RWPE2 (cell line): ENCODE data around the gene ITSN2.
A peak's percentile ranks its signal among the peaks of the same experiment; 100 is the strongest.

Experiments
- ATAC-seq: fragments of 200-7000 bp; cut with Tn5 transposase; 3 replicates; pipeline ENCODE4 v1.9.1; 2021; ENCODE audit warnings: low read depth
- DNase-seq: peaks from one replicate; pipeline ENCODE4 v3.0.0-alpha.2; 2020; ENCODE audit warnings: low spot score
- H3K27ac ChIP-seq: fragments of 450-650 bp; 2 replicates; pipeline ENCODE4 v1.5.1; 2017; ENCODE audit warnings: mild to moderate bottlenecking; ENCODE audit not compliant: poor library complexity, severe bottlenecking
- H3K27me3 ChIP-seq: fragments of 250-450 bp; sonication (Bioruptor Pico); 2 replicates; pipeline ENCODE4 v1.5.1; 2021; ENCODE audit warnings: mild to moderate bottlenecking, moderate library complexity; ENCODE audit not compliant: insufficient read depth, poor library complexity, severe bottlenecking
- H3K36me3 ChIP-seq: fragments of 250-450 bp; sonication (Bioruptor Pico); 2 replicates; pipeline ENCODE4 v1.5.1; 2020; ENCODE audit warnings: low read depth, mild to moderate bottlenecking, moderate library complexity
- H3K4me1 ChIP-seq: fragments of 250-450 bp; sonication (Bioruptor Pico); 2 replicates; pipeline ENCODE4 v1.5.1; 2021; ENCODE audit warnings: mild to moderate bottlenecking, moderate library complexity; ENCODE audit not compliant: insufficient read depth, poor library complexity, severe bottlenecking
- H3K4me3 ChIP-seq: fragments of 250-450 bp; sonication (Bioruptor Pico); 2 replicates; pipeline ENCODE4 v1.5.1; 2021; ENCODE audit warnings: mild to moderate bottlenecking, moderate library complexity; ENCODE audit not compliant: severe bottlenecking
- H3K9me3 ChIP-seq: fragments of 250-450 bp; sonication (Bioruptor Pico); 2 replicates; pipeline ENCODE4 v1.5.1; 2021; ENCODE audit warnings: mild to moderate bottlenecking, moderate library complexity; ENCODE audit not compliant: severe bottlenecking
- TF ChIP-seq, protein P1 (sequence below): fragments of 450-650 bp; IDR thresholded peaks from one replicate; pipeline ENCODE4 v1.5.1; 2017; ENCODE audit warnings: mild to moderate bottlenecking, moderate library complexity; ENCODE audit not compliant: poor library complexity, severe bottlenecking

The ITSN2 gene

GRCh38 chr2:24351981-24352380 lies 8.4 kb downstream of the ITSN2 start:
- ATAC-seq (no peak), DNase-seq (no peak)
- H3K4me3 ChIP-seq: no peak overlapping the region
- no peaks in the 10 kb centered on the region for H3K27me3 ChIP-seq
- no peaks in the 10 kb centered on the region for H3K36me3 ChIP-seq
- H3K27ac ChIP-seq: no peak overlapping the region
- TF ChIP-seq, protein P1, sequence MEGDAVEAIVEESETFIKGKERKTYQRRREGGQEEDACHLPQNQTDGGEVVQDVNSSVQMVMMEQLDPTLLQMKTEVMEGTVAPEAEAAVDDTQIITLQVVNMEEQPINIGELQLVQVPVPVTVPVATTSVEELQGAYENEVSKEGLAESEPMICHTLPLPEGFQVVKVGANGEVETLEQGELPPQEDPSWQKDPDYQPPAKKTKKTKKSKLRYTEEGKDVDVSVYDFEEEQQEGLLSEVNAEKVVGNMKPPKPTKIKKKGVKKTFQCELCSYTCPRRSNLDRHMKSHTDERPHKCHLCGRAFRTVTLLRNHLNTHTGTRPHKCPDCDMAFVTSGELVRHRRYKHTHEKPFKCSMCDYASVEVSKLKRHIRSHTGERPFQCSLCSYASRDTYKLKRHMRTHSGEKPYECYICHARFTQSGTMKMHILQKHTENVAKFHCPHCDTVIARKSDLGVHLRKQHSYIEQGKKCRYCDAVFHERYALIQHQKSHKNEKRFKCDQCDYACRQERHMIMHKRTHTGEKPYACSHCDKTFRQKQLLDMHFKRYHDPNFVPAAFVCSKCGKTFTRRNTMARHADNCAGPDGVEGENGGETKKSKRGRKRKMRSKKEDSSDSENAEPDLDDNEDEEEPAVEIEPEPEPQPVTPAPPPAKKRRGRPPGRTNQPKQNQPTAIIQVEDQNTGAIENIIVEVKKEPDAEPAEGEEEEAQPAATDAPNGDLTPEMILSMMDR: peak; percentile 14
- no peaks in the 10 kb centered on the region for H3K9me3 ChIP-seq
- peaks cover 8% of the 10 kb centered on the region for H3K4me1 ChIP-seq

DNA sequence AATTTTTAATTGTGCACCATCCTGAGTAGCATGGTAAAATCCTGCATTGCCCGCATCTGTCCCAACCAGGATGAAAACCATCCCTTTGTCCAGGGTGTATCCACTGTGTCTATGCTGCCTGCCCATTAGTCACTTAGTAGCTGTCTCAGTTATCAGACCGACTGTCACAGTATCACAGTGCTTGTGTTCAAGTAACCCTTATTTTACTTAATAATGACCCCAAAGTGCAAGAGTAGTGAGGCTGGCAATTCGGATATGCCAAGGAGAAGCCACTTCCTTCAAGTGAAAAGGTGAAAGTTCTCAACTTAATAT lies 8.8 kb downstream of the ITSN2 start:
- Histone ChIP-seq H3K27me3 (no peaks in the 10 kb centered on the region), H3K4me3 (no peak overlapping the region), H3K9me3 (no peaks in the 10 kb centered on the region), H3K27ac (no peak overlapping the region), H3K36me3 (no peaks in the 10 kb centered on the region), H3K4me1 (peaks cover 8% of the 10 kb centered on the region)
- DNase-seq (no peak), ATAC-seq (no peak; the same call in 2 of the 3 replicates)
- TF ChIP-seq, protein P1: no peak

GRCh38 chr2:24350826-24351626 lies 9.3 kb downstream of the ITSN2 start:
- H3K4me1 ChIP-seq: peaks cover 8% of the 10 kb centered on the region
- no peaks in the 10 kb centered on the region for H3K9me3 ChIP-seq
- no peak overlapping the region for H3K4me3 ChIP-seq
- DNase-seq (no peak), ATAC-seq (no peak)
- no peaks in the 10 kb centered on the region for H3K36me3 ChIP-seq
- TF ChIP-seq, protein P1: no peak
- H3K27ac ChIP-seq: no peak overlapping the region
- no peaks in the 10 kb centered on the region for H3K27me3 ChIP-seq

DNA sequence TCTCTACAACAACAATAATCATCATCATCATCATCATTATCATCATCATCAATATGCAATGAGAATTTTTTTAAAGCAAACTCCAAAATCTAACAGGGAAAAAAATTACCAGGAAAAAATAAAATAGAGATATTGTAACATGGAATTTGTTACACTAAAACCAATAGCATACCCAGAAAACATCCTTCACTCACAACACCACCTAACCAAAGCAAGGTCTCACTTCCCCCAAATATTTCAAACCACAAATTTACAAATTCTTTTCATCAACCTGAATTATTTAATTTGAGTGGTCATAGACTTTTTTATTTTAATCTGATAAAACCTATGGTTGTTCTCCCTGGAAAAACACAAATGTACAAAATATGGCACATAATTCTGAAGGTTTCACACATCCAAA lies 11.2 kb downstream of the ITSN2 start:
- no peak overlapping the region for H3K4me3 ChIP-seq
- no peak overlapping the region for H3K27ac ChIP-seq
- H3K27me3 ChIP-seq: no peaks in the 10 kb centered on the region
- H3K36me3 ChIP-seq: 0 out of 2 replicates have a peak, but pooled peaks cover 3% of the 10 kb centered on the region
- ATAC-seq: no peak
- no peaks in the 10 kb centered on the region for H3K9me3 ChIP-seq
- peaks cover 3% of the 10 kb centered on the region for H3K4me1 ChIP-seq
- TF ChIP-seq, protein P1: no peak
- DNase-seq: no peak

DNA sequence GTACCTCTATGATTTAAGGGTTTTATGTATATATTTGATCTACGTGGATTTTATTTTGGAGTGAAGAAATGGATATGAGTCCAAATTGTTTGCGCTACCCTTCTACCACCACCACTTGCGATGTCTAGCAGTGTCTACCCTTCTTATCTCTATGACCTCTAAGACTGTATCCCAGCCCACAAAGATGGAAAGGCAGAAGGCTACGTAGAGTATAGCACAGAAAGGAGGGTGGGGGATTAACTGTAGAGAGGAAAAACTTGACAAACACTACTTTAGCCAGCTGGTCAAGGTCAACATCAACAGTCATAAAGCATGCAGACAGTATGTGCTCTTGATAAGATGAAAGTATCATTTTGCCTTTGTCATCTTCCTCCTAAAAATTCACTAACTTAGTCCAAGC lies 14.4 kb downstream of the ITSN2 start:
- TF ChIP-seq, protein P1: no peak
- no peak overlapping the region for H3K4me3 ChIP-seq
- DNase-seq (no peak), ATAC-seq (no peak)
- no peaks in the 10 kb centered on the region for H3K9me3 ChIP-seq
- H3K4me1 ChIP-seq: no peaks in the 10 kb centered on the region
- H3K36me3 ChIP-seq: 0 out of 2 replicates have a peak, but pooled peaks cover 3% of the 10 kb centered on the region
- no peaks in the 10 kb centered on the region for H3K27me3 ChIP-seq
- no peak overlapping the region for H3K27ac ChIP-seq
